ENCODE results near the gene LRRC36.

LRRC36 gene

DNA sequence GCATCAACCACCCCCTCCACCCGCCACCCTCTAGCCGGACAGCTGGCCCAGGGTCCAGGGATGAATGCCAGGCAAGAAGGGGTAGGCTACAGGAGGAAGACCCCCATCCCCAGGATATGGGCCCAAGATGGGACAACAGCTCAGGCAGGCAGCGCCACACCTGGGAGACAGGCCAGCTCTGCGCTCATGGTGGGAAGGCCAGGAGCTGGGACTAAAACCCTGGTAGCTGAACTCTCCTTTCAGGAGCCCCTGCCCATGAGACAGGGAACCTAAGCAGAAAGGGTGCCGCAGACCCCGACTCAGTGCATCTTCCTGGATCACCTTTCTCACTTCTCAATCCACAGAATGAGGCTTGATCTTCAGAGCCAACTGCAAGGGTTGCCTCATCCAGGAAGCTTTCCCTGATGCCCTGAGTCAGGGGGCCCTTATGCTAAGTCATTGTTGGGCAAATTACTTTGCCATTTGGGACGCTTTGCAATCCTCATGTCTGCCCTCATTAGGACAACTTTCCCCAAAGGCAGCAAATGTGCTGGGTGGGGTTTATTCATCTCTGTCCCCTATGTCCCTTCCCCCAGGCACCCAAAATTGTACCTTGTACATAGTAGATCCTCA lies 80.7 kb downstream of the LRRC36 start:
- Histone ChIP-seq H3K4me3 (ENCODE audit: low read length) (no peak overlapping the region), H3K36me3 (ENCODE audit: control insufficient read depth, low read length) (no peaks in the 10 kb centered on the region), H3F3A (ENCODE audit: control insufficient read depth, insufficient read depth) (no peaks in the 10 kb centered on the region), H3K27me3 (ENCODE audit: control insufficient read depth, low read length) (no peaks in the 10 kb centered on the region; the same call in 1 of the 2 replicates), H3K79me2 (ENCODE audit: control insufficient read depth, low read length) (no peaks in the 10 kb centered on the region), H3K4me2 (ENCODE audit: low read length) (no peak overlapping the region), H3K4me1 (ENCODE audit: control insufficient read depth, low read length) (no peaks in the 10 kb centered on the region), H3K27ac (ENCODE audit: low read depth, low read length) (no peak overlapping the region), H3K9me2 (replicated peaks; ENCODE audit: control insufficient read depth, low read length) (no peaks in the 10 kb centered on the region), H4K20me1 (ENCODE audit: control insufficient read depth, insufficient read depth, low read depth, low read length) (no peaks in the 10 kb centered on the region), H3K9me3 (ENCODE audit: control insufficient read depth, insufficient read depth, low read length) (no peaks in the 10 kb centered on the region)
- TF ChIP-seq, protein P1, sequence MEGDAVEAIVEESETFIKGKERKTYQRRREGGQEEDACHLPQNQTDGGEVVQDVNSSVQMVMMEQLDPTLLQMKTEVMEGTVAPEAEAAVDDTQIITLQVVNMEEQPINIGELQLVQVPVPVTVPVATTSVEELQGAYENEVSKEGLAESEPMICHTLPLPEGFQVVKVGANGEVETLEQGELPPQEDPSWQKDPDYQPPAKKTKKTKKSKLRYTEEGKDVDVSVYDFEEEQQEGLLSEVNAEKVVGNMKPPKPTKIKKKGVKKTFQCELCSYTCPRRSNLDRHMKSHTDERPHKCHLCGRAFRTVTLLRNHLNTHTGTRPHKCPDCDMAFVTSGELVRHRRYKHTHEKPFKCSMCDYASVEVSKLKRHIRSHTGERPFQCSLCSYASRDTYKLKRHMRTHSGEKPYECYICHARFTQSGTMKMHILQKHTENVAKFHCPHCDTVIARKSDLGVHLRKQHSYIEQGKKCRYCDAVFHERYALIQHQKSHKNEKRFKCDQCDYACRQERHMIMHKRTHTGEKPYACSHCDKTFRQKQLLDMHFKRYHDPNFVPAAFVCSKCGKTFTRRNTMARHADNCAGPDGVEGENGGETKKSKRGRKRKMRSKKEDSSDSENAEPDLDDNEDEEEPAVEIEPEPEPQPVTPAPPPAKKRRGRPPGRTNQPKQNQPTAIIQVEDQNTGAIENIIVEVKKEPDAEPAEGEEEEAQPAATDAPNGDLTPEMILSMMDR (IDR thresholded peaks at IDR 0.05; ENCODE audit: low read depth, low read length, poor library complexity, severe bottlenecking): no peak
- TF ChIP-seq EZH2phosphoT487 (IDR thresholded peaks at IDR 0.05; ENCODE audit: borderline replicate concordance, low read length): no peak

DNA sequence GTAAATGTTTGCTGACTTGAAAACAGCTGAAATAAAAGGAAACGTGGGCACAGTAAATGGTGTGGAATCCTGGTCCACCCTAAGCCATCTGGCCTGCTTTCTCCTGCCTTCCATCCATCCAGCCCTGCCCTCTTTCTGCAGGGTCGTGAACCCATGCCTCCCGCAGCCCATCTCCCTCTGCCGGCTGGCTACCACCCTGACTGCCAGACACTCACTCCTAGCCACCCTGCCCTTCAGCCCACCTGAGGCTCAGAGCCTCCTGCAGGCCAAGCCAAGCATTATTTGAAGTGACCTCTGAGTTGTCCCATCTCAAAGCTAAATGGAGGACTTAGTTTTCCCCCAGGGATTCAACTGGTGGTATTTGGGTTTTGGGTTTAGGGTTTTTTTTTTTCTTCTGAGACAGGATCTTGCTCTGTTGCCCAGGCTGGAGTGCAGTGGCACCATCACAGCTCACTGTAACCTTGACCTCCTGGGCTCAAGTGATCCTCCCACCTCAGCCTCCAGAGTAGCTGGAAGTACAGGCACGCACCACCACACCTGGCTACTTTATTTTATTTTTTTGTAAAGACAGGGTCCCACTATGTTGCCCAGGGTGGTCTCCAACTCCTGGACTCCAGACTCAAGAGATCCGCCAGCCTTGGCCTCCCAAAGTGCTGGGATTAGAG lies 81.3 kb downstream of the LRRC36 start:
- Histone ChIP-seq H3K4me1 (ENCODE audit: control insufficient read depth, low read length) (no peaks in the 10 kb centered on the region), H3K4me3 (ENCODE audit: low read length) (no peak overlapping the region), H3K9me2 (replicated peaks; ENCODE audit: control insufficient read depth, low read length) (no peaks in the 10 kb centered on the region), H3K4me2 (ENCODE audit: low read length) (no peak overlapping the region), H3K27me3 (ENCODE audit: control insufficient read depth, low read length) (no peaks in the 10 kb centered on the region; the same call in 1 of the 2 replicates), H3F3A (ENCODE audit: control insufficient read depth, insufficient read depth) (no peaks in the 10 kb centered on the region), H3K27ac (ENCODE audit: low read depth, low read length) (no peak overlapping the region), H3K9me3 (ENCODE audit: control insufficient read depth, insufficient read depth, low read length) (no peaks in the 10 kb centered on the region), H4K20me1 (ENCODE audit: control insufficient read depth, insufficient read depth, low read depth, low read length) (no peaks in the 10 kb centered on the region), H3K36me3 (ENCODE audit: control insufficient read depth, low read length) (no peaks in the 10 kb centered on the region), H3K79me2 (ENCODE audit: control insufficient read depth, low read length) (no peaks in the 10 kb centered on the region)
- TF ChIP-seq, protein P1 (IDR thresholded peaks at IDR 0.05; ENCODE audit: low read depth, low read length, poor library complexity, severe bottlenecking): no peak
- no peak for TF ChIP-seq EZH2phosphoT487 (IDR thresholded peaks at IDR 0.05; ENCODE audit: borderline replicate concordance, low read length)

DNA sequence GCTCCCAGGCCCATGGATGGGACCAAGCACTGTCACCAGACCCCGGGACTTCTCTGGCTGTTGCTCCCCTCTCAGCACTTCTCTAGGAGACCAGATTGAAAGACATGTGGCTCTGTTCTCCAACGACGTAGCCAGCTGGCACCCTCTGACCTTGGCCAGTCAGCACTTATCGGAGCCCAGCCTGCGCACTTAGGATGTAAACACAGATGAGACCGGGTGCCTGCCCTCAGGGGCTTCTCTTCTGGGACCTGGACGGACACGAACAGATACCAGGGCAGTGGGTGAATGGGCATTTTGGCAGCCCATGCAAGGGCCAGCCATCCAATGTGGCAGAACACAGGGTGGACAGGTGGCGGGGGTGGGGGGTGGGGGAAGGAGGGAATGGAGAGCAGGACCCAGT lies 83.0 kb downstream of the LRRC36 start:
- Histone ChIP-seq H3K36me3 (ENCODE audit: control insufficient read depth, low read length) (no peaks in the 10 kb centered on the region), H3K9me2 (replicated peaks; ENCODE audit: control insufficient read depth, low read length) (no peaks in the 10 kb centered on the region), H3K27me3 (ENCODE audit: control insufficient read depth, low read length) (peaks cover 7% of the 10 kb centered on the region), H4K20me1 (ENCODE audit: control insufficient read depth, insufficient read depth, low read depth, low read length) (no peaks in the 10 kb centered on the region), H3K4me2 (ENCODE audit: low read length) (no peak overlapping the region), H3F3A (ENCODE audit: control insufficient read depth, insufficient read depth) (no peaks in the 10 kb centered on the region), H3K27ac (ENCODE audit: low read depth, low read length) (no peak overlapping the region), H3K9me3 (ENCODE audit: control insufficient read depth, insufficient read depth, low read length) (no peaks in the 10 kb centered on the region), H3K79me2 (ENCODE audit: control insufficient read depth, low read length) (no peaks in the 10 kb centered on the region), H3K4me3 (ENCODE audit: low read length) (no peak overlapping the region), H3K4me1 (ENCODE audit: control insufficient read depth, low read length) (no peaks in the 10 kb centered on the region)
- no peak for TF ChIP-seq EZH2phosphoT487 (IDR thresholded peaks at IDR 0.05; ENCODE audit: borderline replicate concordance, low read length)
- TF ChIP-seq, protein P1 (IDR thresholded peaks at IDR 0.05; ENCODE audit: low read depth, low read length, poor library complexity, severe bottlenecking): no peak
